ENCODE data around the gene MAG. TPM values are rescaled to one million over a fixed set of nuclear protein-coding genes. Genes with fewer than 3 reads are reported as not detected.
"Not testable (repeated sequence)": the region's sequence is repeated elsewhere in the genome, so short reads cannot be mapped to it uniquely, and the experiment has no call there.

Gene MAG
- total RNA-seq, 1 donor = not detected

- Histone ChIP-seq H3K79me2 (ENCODE audit: insufficient read depth, low read length) (no peaks in the 10 kb centered on the region), H3K36me3 (ENCODE audit: insufficient read depth, low read length) (no peaks in the 10 kb centered on the region), H3K4me1 (ENCODE audit: insufficient read depth, low read length) (no peaks in the 10 kb centered on the region), H3K27me3 (ENCODE audit: insufficient read depth, low read length) (peaks cover 11% of the 10 kb centered on the region), H4K20me1 (ENCODE audit: insufficient read depth, low read length) (no peaks in the 10 kb centered on the region), H3K4me3 (ENCODE audit: insufficient read depth, low read length) (no peak overlapping the region), H2AFZ (ENCODE audit: low read length) (no peak overlapping the region), H3K27ac (ENCODE audit: low read depth, low read length) (no peak overlapping the region), H3K4me2 (ENCODE audit: insufficient read depth, low read length) (no peak overlapping the region), H3K9me3 (ENCODE audit: low read depth, low read length) (no peaks in the 10 kb centered on the region)
- DNase-seq (ENCODE audit: insufficient read length, low spot score, missing footprints) = no peak
- no peak for TF ChIP-seq CTCF (IDR thresholded peaks at IDR 0.05; ENCODE audit: extremely low read depth, low read depth, low read length)
These were observed 62.9 kb downstream of the MAG start for GRCh38 chr19:35354898-35355297.

- H3K4me1 ChIP-seq (ENCODE audit: insufficient read depth, low read length) = no peaks in the 10 kb centered on the region
- no peaks in the 10 kb centered on the region for H4K20me1 ChIP-seq (ENCODE audit: insufficient read depth, low read length)
- TF ChIP-seq CTCF (IDR thresholded peaks at IDR 0.05; ENCODE audit: extremely low read depth, low read depth, low read length) = no peak
These were observed 64.0 kb downstream of the MAG start for GRCh38 chr19:35355791-35356460.

GRCh38 chr19:35357867-35358573 lies 66.1 kb downstream of the MAG start, which contains the start of gene FFAR3:
Gene FFAR3 (plus strand): TSS chr19:35358460. CDS start chr19:35358891, 431 bp downstream.
- no peak for TF ChIP-seq CTCF (IDR thresholded peaks at IDR 0.05; ENCODE audit: extremely low read depth, low read depth, low read length)
- H3K27ac ChIP-seq (ENCODE audit: low read depth, low read length) = no peak within 1 kb of the TSS
- H3K4me2 ChIP-seq (ENCODE audit: insufficient read depth, low read length) = no peak within 1 kb of the TSS
- no peaks in the 10 kb centered on the region for H4K20me1 ChIP-seq (ENCODE audit: insufficient read depth, low read length)
- H3K79me2 ChIP-seq (ENCODE audit: insufficient read depth, low read length) = no peaks in the 10 kb centered on the region
- H2AFZ ChIP-seq (ENCODE audit: low read length) = no peak within 1 kb of the TSS
- no peaks in the 10 kb centered on the region for H3K9me3 ChIP-seq (ENCODE audit: low read depth, low read length)
- no peaks in the 10 kb centered on the region for H3K36me3 ChIP-seq (ENCODE audit: insufficient read depth, low read length)
- no peak for DNase-seq (ENCODE audit: insufficient read length, low spot score, missing footprints)
- no peak within 1 kb of the TSS for H3K4me3 ChIP-seq (ENCODE audit: insufficient read depth, low read length)
- no peaks in the 10 kb centered on the region for H3K4me1 ChIP-seq (ENCODE audit: insufficient read depth, low read length)
- H3K27me3 ChIP-seq (ENCODE audit: insufficient read depth, low read length) = peaks cover 11% of the 10 kb centered on the region

More at GRCh38 chr19:35355791-35356460, 64.0 kb downstream of the MAG start:
- Histone ChIP-seq H2AFZ (ENCODE audit: low read length) (no peak overlapping the region), H3K27ac (ENCODE audit: low read depth, low read length) (no peak overlapping the region), H3K9me3 (ENCODE audit: low read depth, low read length) (no peaks in the 10 kb centered on the region), H3K79me2 (ENCODE audit: insufficient read depth, low read length) (no peaks in the 10 kb centered on the region), H3K27me3 (ENCODE audit: insufficient read depth, low read length) (peaks cover 11% of the 10 kb centered on the region), H3K4me2 (ENCODE audit: insufficient read depth, low read length) (no peak overlapping the region), H3K36me3 (ENCODE audit: insufficient read depth, low read length) (no peaks in the 10 kb centered on the region), H3K4me3 (ENCODE audit: insufficient read depth, low read length) (no peak overlapping the region)
- no peak for DNase-seq (ENCODE audit: insufficient read length, low spot score, missing footprints)

GRCh38 chr19:35358834-35359233 lies 66.9 kb downstream of the MAG start:
- not testable (repeated sequence) for H2AFZ ChIP-seq (ENCODE audit: low read length); DNase-seq (ENCODE audit: insufficient read length, low spot score, missing footprints); H3K4me1 ChIP-seq (ENCODE audit: insufficient read depth, low read length); H3K9me3 ChIP-seq (ENCODE audit: low read depth, low read length); H3K4me3 ChIP-seq (ENCODE audit: insufficient read depth, low read length); H3K27ac ChIP-seq (ENCODE audit: low read depth, low read length); H3K36me3 ChIP-seq (ENCODE audit: insufficient read depth, low read length); H3K79me2 ChIP-seq (ENCODE audit: insufficient read depth, low read length); H3K4me2 ChIP-seq (ENCODE audit: insufficient read depth, low read length); H4K20me1 ChIP-seq (ENCODE audit: insufficient read depth, low read length)
- peaks cover 11% of the 10 kb centered on the region for H3K27me3 ChIP-seq (ENCODE audit: insufficient read depth, low read length)

- H3K27me3 ChIP-seq (ENCODE audit: insufficient read depth, low read length) = peaks cover 11% of the 10 kb centered on the region
- not testable (repeated sequence) for H3K4me2 ChIP-seq (ENCODE audit: insufficient read depth, low read length); H4K20me1 ChIP-seq (ENCODE audit: insufficient read depth, low read length); H3K36me3 ChIP-seq (ENCODE audit: insufficient read depth, low read length); H3K79me2 ChIP-seq (ENCODE audit: insufficient read depth, low read length); H3K4me3 ChIP-seq (ENCODE audit: insufficient read depth, low read length); H2AFZ ChIP-seq (ENCODE audit: low read length); H3K27ac ChIP-seq (ENCODE audit: low read depth, low read length); H3K4me1 ChIP-seq (ENCODE audit: insufficient read depth, low read length); H3K9me3 ChIP-seq (ENCODE audit: low read depth, low read length); DNase-seq (ENCODE audit: insufficient read length, low spot score, missing footprints)
These were observed 67.4 kb downstream of the MAG start for GRCh38 chr19:35359395-35359794.

GRCh38 chr19:35360081-35360480 lies 68.1 kb downstream of the MAG start:
- not testable (repeated sequence) for H2AFZ ChIP-seq (ENCODE audit: low read length); H3K4me2 ChIP-seq (ENCODE audit: insufficient read depth, low read length); H3K4me1 ChIP-seq (ENCODE audit: insufficient read depth, low read length); H4K20me1 ChIP-seq (ENCODE audit: insufficient read depth, low read length); DNase-seq (ENCODE audit: insufficient read length, low spot score, missing footprints); H3K36me3 ChIP-seq (ENCODE audit: insufficient read depth, low read length); H3K4me3 ChIP-seq (ENCODE audit: insufficient read depth, low read length); H3K79me2 ChIP-seq (ENCODE audit: insufficient read depth, low read length); H3K27ac ChIP-seq (ENCODE audit: low read depth, low read length); H3K9me3 ChIP-seq (ENCODE audit: low read depth, low read length)
- peaks cover 11% of the 10 kb centered on the region for H3K27me3 ChIP-seq (ENCODE audit: insufficient read depth, low read length)

Data from osteoblast (primary cell).